Activated T-cell treated with anti-CD3 and anti-CD28 coated beads, Interleukin-2, amount 50 U/mL, for 1 hour (primary cell): ENCODE measurements around the gene TIMM13.

ENCODE experiments used
- DNase-seq: peaks from one replicate; pipeline ENCODE4 v3.0.0-alpha.2; 2020

The TIMM13 gene

GRCh38 chr19:2454962-2455850 is 27.8 kb upstream of the TIMM13 start:
- no peak for DNase-seq

- no peak for DNase-seq
Observed at GRCh38 chr19:2454199-2454961, 27.0 kb upstream of the TIMM13 start.

GRCh38 chr19:2453431-2454025 is 26.1 kb upstream of the TIMM13 start:
- no peak for DNase-seq

- no peak for DNase-seq
Observed at GRCh38 chr19:2451741-2452140, 24.4 kb upstream of the TIMM13 start.

- no peak for DNase-seq
Observed at GRCh38 chr19:2451138-2451537, 23.8 kb upstream of the TIMM13 start.

GRCh38 chr19:2449019-2449418 is 21.6 kb upstream of the TIMM13 start:
- no peak for DNase-seq

GRCh38 chr19:2446381-2446780 is 19.0 kb upstream of the TIMM13 start:
- peak; percentile 36 for DNase-seq

GRCh38 chr19:2444251-2445002 is 17.0 kb upstream of the TIMM13 start:
- no peak for DNase-seq

- no peak for DNase-seq
Observed at GRCh38 chr19:2443785-2444182, 16.4 kb upstream of the TIMM13 start.

- no peak for DNase-seq
Observed at GRCh38 chr19:2443116-2443784, 15.9 kb upstream of the TIMM13 start.

GRCh38 chr19:2441096-2441752 is 13.8 kb upstream of the TIMM13 start:
- DNase-seq, result no peak

GRCh38 chr19:2440515-2440914 is 13.1 kb upstream of the TIMM13 start:
- DNase-seq, result no peak

- no peak for DNase-seq
Observed at GRCh38 chr19:2438178-2438577, 10.8 kb upstream of the TIMM13 start.

GRCh38 chr19:2436926-2437325 is 9.5 kb upstream of the TIMM13 start:
- no peak for DNase-seq

GRCh38 chr19:2436384-2436783 is 9.0 kb upstream of the TIMM13 start:
- DNase-seq, result no peak

- DNase-seq, result no peak
Observed at GRCh38 chr19:2434721-2435265, 7.4 kb upstream of the TIMM13 start.

GRCh38 chr19:2434267-2434666 is 6.9 kb upstream of the TIMM13 start:
- no peak for DNase-seq

GRCh38 chr19:2433854-2434253 is 6.5 kb upstream of the TIMM13 start:
- no peak for DNase-seq

- no peak for DNase-seq
Observed at GRCh38 chr19:2432131-2432848, 4.9 kb upstream of the TIMM13 start.

GRCh38 chr19:2431318-2432055 is 4.1 kb upstream of the TIMM13 start:
- no peak for DNase-seq
